CD4-positive, alpha-beta T cell (primary cell): Measurements from ENCODE around the gene KIF26A. TPM values are rescaled to one million over a fixed set of nuclear protein-coding genes. Genes with fewer than 3 reads are reported as not detected.

Experiments used
- ATAC-seq: fragments of 200-7000 bp; cut with Tn5 transposase; one replicate; pipeline ENCODE4 v1.10.0; 2022; ENCODE audit warnings: mild to moderate bottlenecking; ENCODE audit not compliant: poor library complexity
- CTCF ChIA-PET: fragments of 350-600 bp; sonication (Branson Sonifier 250); formaldehyde crosslinking; loops from one replicate; lab custom pipeline; 2021; ENCODE audit warnings: antibody characterized with exemption, inconsistent platforms; lab: Charles Lee
- POLR2A ChIA-PET: fragments of 350-600 bp; sonication (Branson Sonifier 250); formaldehyde crosslinking; loops from one replicate; lab custom pipeline; 2021; ENCODE audit warnings: antibody characterized with exemption, inconsistent platforms; lab: Charles Lee
- DNase-seq, 14 experiments: peaks; one replicate each; pipeline ENCODE4 v3.0.0-alpha.2; 2013 to 2020; ENCODE audit warnings: mixed read lengths in 2 of 14
- H3K27ac ChIP-seq, 2 donors: one replicate each; pipeline versions ENCODE4 v1.5.1 to v1.7.0; 2013; ENCODE audit warnings: low read length in 2 of 2, low read depth in 1 of 2, mild to moderate bottlenecking in 1 of 2
- H3K27me3 ChIP-seq, 2 experiments: 1 replicate in 1 of 2; 2 replicates in 1 of 2; pipeline versions ENCODE4 v1.6.1 to v1.7.0; 2013; ENCODE audit warnings: low read length in 2 of 2, control low read depth in 1 of 2, mild to moderate bottlenecking in 1 of 2, moderate library complexity in 1 of 2; ENCODE audit not compliant: insufficient read depth in 2 of 2, control insufficient read depth in 1 of 2
- H3K36me3 ChIP-seq: one replicate; pipeline ENCODE4 v1.6.1; 2013; ENCODE audit warnings: low read length, control low read depth; ENCODE audit not compliant: insufficient read depth
- H3K4me1 ChIP-seq: one replicate; pipeline ENCODE4 v1.6.1; 2013; ENCODE audit warnings: low read length, control low read depth; ENCODE audit not compliant: insufficient read depth
- H3K4me3 ChIP-seq: one replicate; pipeline ENCODE4 v1.5.1; 2013; ENCODE audit warnings: mild to moderate bottlenecking, low read length, moderate library complexity
- H3K9me3 ChIP-seq, 2 experiments: 1 replicate in 1 of 2; 2 replicates in 1 of 2; pipeline versions ENCODE4 v1.6.1 to v1.7.0; 2013; ENCODE audit warnings: low read length in 2 of 2, mild to moderate bottlenecking in 2 of 2, control low read depth in 1 of 2, moderate library complexity in 1 of 2; ENCODE audit not compliant: control insufficient read depth in 1 of 2, insufficient read depth in 1 of 2
- H3K27ac Mint-ChIP-seq: one replicate; pipeline ENCODE4 v1.8.0; 2020; ENCODE audit warnings: mixed read lengths
- H3K27me3 Mint-ChIP-seq: one replicate; pipeline ENCODE4 v1.8.0; 2021; ENCODE audit warnings: mixed read lengths
- H3K36me3 Mint-ChIP-seq: one replicate; pipeline ENCODE4 v1.8.0; 2021; ENCODE audit warnings: low read depth, mixed read lengths
- H3K4me1 Mint-ChIP-seq: one replicate; pipeline ENCODE4 v1.8.0; 2021; ENCODE audit warnings: low read depth, mixed read lengths
- H3K4me3 Mint-ChIP-seq: one replicate; pipeline ENCODE4 v1.8.0; 2020; ENCODE audit warnings: mild to moderate bottlenecking, mixed read lengths
- H3K9me3 Mint-ChIP-seq: one replicate; pipeline ENCODE4 v1.8.0; 2020; ENCODE audit warnings: mixed read lengths
- CTCF ChIP-seq: fragments of 200-600 bp; IDR thresholded peaks from one replicate; pipeline ENCODE4 v1.8.0; 2022; ENCODE audit warnings: antibody characterized with exemption, mild to moderate bottlenecking
- intact Hi-C, 2 experiments: fragments of 100-400 bp; cut with DNase I in 1 of 2; cut with micrococcal nuclease in 1 of 2; formaldehyde crosslinking; loops; one replicate each; pipeline versions ENCODE4 v1.15.1 to v1.9.0; 2023 to 2025; cut with DNase I, micrococcal nuclease
- total RNA-seq, 174 experiments: library from RNA in 2 of 174; stranded (reverse) in 2 of 174; gene quantifications; one replicate each; pipeline ENCODE4 v1.2.3 and lab custom pipeline; 2021 to 2026

Gene KIF26A
- total RNA-seq, 2 experiments from 2014 or later: 0.25 to 0.31 TPM

- Histone ChIP-seq H3K4me1 (peaks cover 25% of the 10 kb centered on the region), H3K27me3 (peaks cover 39 to 49% of the 10 kb centered on the region in 2 experiments), H3K27ac (no peak overlapping the region), H3K36me3 (no peaks in the 10 kb centered on the region), H3K4me3 (no peak overlapping the region), H3K9me3 (peaks cover 10 to 40% of the 10 kb centered on the region in 2 experiments)
- TF ChIP-seq CTCF: no peak
- Mint-ChIP-seq H3K27ac (no peak overlapping the region), H3K27me3 (peaks cover 51% of the 10 kb centered on the region), H3K9me3 (peaks cover 6% of the 10 kb centered on the region), H3K4me3 (no peak overlapping the region), H3K36me3 (no peaks in the 10 kb centered on the region), H3K4me1 (peaks cover 4% of the 10 kb centered on the region)
- intact Hi-C loops: no loop called here
- peak in 1 of 14 experiments; percentile 2 for DNase-seq
- CTCF ChIA-PET: no interaction called here
- POLR2A ChIA-PET: no interaction called here
- ATAC-seq: no peak
Measured at GRCh38 chr14:104134061-104134965, 4.1 kb upstream of the KIF26A start.

DNA sequence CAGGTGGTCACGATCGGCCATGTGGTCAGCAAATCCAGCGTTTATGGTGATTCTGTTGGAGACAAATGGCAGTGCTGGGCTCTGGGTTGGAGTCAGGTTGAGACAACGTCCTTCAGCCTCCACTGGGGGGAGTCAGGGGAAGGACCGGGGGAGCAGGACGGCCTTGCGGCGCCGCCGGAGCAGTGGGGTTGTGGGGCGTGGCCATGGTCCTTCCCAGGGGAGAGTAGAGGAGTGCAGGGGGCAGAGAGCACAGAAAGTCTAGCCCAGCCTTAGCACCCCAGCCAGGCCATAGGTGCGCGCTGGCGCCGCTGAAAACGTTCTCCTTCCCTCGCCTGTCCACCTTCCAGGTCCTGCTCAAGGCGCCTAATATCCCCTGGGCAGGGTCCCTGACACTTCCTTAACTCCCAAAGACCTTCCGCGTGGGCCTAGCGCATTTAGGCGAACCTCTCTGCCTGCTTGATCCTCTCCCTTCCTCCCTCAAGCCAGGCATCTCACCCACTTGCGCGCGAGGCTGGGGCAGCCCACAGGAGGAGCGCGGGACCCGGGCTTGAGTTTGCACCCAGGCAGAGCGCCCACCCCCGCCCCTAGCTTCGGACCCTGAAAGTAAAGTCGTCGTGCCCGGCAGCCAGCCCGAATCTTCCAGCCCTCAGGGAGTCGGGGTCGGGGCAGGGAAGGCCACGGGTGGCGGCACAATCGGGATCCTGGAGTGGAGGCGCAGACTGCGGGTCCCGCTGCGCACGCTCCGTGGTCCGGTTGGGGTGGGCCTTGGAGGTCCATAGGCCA lies 3.1 kb upstream of the KIF26A start:
- Histone ChIP-seq H3K4me1 (peaks cover 26% of the 10 kb centered on the region), H3K9me3 (peaks cover under 1 to 43% of the 10 kb centered on the region in 2 experiments)
- peak in 1 of 14 experiments; percentile 3 for DNase-seq

More for the DNA sequence above, 3.1 kb upstream of the KIF26A start:
- Mint-ChIP-seq H3K27me3 (peaks cover 49% of the 10 kb centered on the region), H3K36me3 (no peaks in the 10 kb centered on the region), H3K4me1 (peaks cover 4% of the 10 kb centered on the region), H3K27ac (no peak overlapping the region), H3K4me3 (peak overlapping the region; percentile 30), H3K9me3 (no peaks in the 10 kb centered on the region)
- CTCF ChIA-PET: no interaction called here
- ATAC-seq: no peak
- TF ChIP-seq CTCF: no peak
- POLR2A ChIA-PET: no interaction called here
- Histone ChIP-seq H3K27me3 (peaks cover 47 to 59% of the 10 kb centered on the region in 2 experiments), H3K4me3 (no peak overlapping the region), H3K36me3 (no peaks in the 10 kb centered on the region), H3K27ac (no peak overlapping the region)
- intact Hi-C loops: loop anchor here (5.0 kb wide), 3 partner anchors 58 to 572 kb away; no protein-coding TSS in a partner anchor
